Ishikawa (cell line): ENCODE measurements around the gene SSBP3.

Experiments used
- CEBPB ChIP-seq: IDR thresholded peaks from 2 replicates; pipeline ENCODE4 v1.6.1; 2012
- CREB1 ChIP-seq: IDR thresholded peaks from 2 replicates; pipeline ENCODE4 v1.6.1; 2012; ENCODE audit warnings: low read depth
- EGR1 ChIP-seq: IDR thresholded peaks from 2 replicates; pipeline ENCODE4 v1.6.1; 2012
- EP300 ChIP-seq: IDR thresholded peaks from 2 replicates; pipeline ENCODE4 v1.6.1; 2012; ENCODE audit warnings: borderline replicate concordance
- FOXM1 ChIP-seq: IDR thresholded peaks from 2 replicates; pipeline ENCODE4 v1.6.1; 2012; ENCODE audit warnings: low read depth, borderline replicate concordance
- MAX ChIP-seq: IDR thresholded peaks from 2 replicates; pipeline ENCODE4 v1.6.1; 2012
- NFIC ChIP-seq: IDR thresholded peaks from 2 replicates; pipeline ENCODE4 v1.6.1; 2012
- RAD21 ChIP-seq: IDR thresholded peaks from 2 replicates; pipeline ENCODE4 v1.6.1; 2012; ENCODE audit warnings: low read depth
- TAF1 ChIP-seq: IDR thresholded peaks from 2 replicates; pipeline ENCODE4 v1.6.1; 2012; ENCODE audit warnings: low read depth, mild to moderate bottlenecking
- TCF12 ChIP-seq: IDR thresholded peaks from 2 replicates; pipeline ENCODE4 v1.6.1; 2012; ENCODE audit warnings: low read depth
- TEAD4 ChIP-seq: IDR thresholded peaks from 2 replicates; pipeline ENCODE4 v1.6.1; 2012
- USF1 ChIP-seq: IDR thresholded peaks from 2 replicates; pipeline ENCODE4 v1.6.1; 2012
- YY1 ChIP-seq: IDR thresholded peaks from 2 replicates; pipeline ENCODE4 v1.6.1; 2012; ENCODE audit warnings: low read depth
- ZBTB7A ChIP-seq: IDR thresholded peaks from 2 replicates; pipeline ENCODE4 v1.6.1; 2012; ENCODE audit warnings: low read depth
- TF ChIP-seq, protein P1 (sequence below): IDR thresholded peaks from 2 replicates; pipeline ENCODE4 v1.6.1; 2012; ENCODE audit warnings: low read depth, mild to moderate bottlenecking

Gene SSBP3

DNA sequence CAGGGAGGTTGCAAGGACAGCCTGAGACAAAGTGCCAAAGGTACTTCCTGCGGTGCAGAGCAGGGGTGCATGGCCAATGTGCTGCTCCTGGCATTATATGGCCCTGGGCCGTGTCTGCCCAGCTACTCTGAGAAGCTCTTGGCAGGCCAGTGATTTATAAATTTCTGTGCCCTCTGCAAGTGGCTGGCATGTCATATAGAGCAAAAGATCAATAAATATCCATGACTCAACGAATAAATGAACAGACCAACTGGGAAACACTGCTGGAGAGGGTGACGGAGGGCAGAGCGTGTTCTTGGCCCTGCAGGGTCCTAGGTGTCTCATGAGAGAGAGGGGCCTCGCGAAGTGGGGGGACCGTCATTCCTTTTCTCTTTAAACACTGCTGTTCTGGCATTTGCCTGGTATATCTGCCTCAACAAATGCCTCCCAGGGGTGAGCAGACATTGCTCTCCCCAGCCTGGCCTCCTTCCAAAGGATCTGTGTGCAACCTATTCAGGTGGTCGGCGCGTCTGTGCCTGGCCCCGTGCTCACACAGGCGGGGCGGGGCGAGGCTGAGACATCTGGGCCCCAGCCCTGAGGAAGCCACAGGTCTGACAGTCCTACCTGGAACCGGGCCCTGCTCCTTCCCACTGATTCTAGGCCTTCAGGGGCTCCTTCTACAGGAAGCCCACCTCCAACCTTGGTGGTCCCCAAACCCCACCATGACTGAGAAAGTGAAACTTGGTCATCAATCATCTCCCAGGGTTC, 123.9 kb downstream of the SSBP3 start:
- no peak for TF ChIP-seq RAD21
- TF ChIP-seq CEBPB = no peak
- no peak for TF ChIP-seq MAX
- TF ChIP-seq NFIC = no peak
- TF ChIP-seq TCF12 = no peak
- TF ChIP-seq EP300 = no peak
- TF ChIP-seq USF1 = no peak

DNA sequence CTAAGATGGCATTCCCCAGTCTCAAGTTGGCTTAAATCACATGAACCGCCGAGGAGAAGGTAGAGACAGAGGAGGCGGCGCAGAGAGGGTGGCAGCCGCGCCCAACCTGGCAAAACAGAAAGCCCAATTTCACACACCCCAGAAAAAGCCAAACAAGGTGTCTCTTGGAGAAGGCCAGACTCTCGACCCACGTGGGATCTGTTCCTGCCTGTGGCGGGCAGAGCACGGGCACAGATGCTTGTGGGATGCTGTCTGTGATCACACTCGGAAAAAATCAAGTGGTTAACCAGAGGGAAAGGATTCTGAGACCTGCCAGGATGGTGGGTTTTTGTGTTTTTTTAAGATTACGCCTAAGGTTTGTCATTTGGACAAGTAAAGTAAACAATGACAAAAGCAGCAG, 125.5 kb downstream of the SSBP3 start:
- TF ChIP-seq FOXM1 = no peak
- no peak for TF ChIP-seq USF1
- no peak for TF ChIP-seq CREB1
- TF ChIP-seq TCF12 = no peak
- TF ChIP-seq EGR1 = no peak
- no peak for TF ChIP-seq NFIC
- TF ChIP-seq MAX = no peak
- no peak for TF ChIP-seq EP300
- TF ChIP-seq, protein P1, sequence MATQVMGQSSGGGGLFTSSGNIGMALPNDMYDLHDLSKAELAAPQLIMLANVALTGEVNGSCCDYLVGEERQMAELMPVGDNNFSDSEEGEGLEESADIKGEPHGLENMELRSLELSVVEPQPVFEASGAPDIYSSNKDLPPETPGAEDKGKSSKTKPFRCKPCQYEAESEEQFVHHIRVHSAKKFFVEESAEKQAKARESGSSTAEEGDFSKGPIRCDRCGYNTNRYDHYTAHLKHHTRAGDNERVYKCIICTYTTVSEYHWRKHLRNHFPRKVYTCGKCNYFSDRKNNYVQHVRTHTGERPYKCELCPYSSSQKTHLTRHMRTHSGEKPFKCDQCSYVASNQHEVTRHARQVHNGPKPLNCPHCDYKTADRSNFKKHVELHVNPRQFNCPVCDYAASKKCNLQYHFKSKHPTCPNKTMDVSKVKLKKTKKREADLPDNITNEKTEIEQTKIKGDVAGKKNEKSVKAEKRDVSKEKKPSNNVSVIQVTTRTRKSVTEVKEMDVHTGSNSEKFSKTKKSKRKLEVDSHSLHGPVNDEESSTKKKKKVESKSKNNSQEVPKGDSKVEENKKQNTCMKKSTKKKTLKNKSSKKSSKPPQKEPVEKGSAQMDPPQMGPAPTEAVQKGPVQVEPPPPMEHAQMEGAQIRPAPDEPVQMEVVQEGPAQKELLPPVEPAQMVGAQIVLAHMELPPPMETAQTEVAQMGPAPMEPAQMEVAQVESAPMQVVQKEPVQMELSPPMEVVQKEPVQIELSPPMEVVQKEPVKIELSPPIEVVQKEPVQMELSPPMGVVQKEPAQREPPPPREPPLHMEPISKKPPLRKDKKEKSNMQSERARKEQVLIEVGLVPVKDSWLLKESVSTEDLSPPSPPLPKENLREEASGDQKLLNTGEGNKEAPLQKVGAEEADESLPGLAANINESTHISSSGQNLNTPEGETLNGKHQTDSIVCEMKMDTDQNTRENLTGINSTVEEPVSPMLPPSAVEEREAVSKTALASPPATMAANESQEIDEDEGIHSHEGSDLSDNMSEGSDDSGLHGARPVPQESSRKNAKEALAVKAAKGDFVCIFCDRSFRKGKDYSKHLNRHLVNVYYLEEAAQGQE = no peak
- no peak for TF ChIP-seq YY1
- no peak for TF ChIP-seq RAD21
- no peak for TF ChIP-seq ZBTB7A
- TF ChIP-seq CEBPB = no peak
- TF ChIP-seq TEAD4 = no peak
- TF ChIP-seq TAF1 = no peak

DNA sequence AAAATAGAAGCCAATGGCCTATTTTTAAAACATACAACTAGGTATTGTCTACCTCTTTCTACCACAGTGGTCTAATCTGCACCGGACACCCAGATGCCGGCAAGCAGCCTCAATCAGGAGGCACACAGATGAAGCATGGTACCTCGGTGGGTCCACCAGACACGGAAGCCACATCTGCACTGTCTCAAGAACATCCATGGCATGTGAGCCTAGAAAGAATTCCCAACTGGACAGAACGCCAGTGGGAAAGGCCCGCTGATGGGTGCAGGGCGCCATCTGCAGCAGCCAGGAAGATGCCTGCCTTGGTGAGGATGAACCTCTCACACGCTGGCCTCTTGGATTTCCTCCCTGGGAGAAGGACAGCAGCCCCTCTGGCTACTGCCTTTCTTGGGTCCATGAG, 126.7 kb downstream of the SSBP3 start:
- TF ChIP-seq ZBTB7A (no peak), YY1 (no peak), FOXM1 (no peak), CREB1 (no peak), MAX (no peak), CEBPB (no peak), TAF1 (no peak), TEAD4 (no peak), RAD21 (no peak), TCF12 (no peak), USF1 (no peak), EP300 (no peak), EGR1 (no peak), NFIC (no peak)
- TF ChIP-seq, protein P1 = no peak

GRCh38 chr1:54278941-54279422, 127.2 kb downstream of the SSBP3 start:
- TF ChIP-seq YY1 = no peak
- 0 out of 2 replicates have a peak, but pooled peaks have one; percentile 22 for TF ChIP-seq TEAD4
- no peak for TF ChIP-seq NFIC
- TF ChIP-seq ZBTB7A = no peak

- no peak for TF ChIP-seq MAX
- TF ChIP-seq ZBTB7A = no peak
- TF ChIP-seq EP300 = no peak
- TF ChIP-seq, protein P1 = no peak
- TF ChIP-seq RAD21 = no peak
- TF ChIP-seq TEAD4 = no peak
- no peak for TF ChIP-seq CREB1
Observed at GRCh38 chr1:54277451-54278341, 128.5 kb downstream of the SSBP3 start.
